ENCODE measurements around the gene KRTAP2-2. TPM values are rescaled to one million over a fixed set of nuclear protein-coding genes. Genes with fewer than 3 reads are reported as not detected.
"Not testable (repeated sequence)": the region's sequence is repeated elsewhere in the genome, so short reads cannot be mapped to it uniquely, and the experiment has no call there.

Gene KRTAP2-2
- not detected for polyA plus RNA-seq (ENCODE audit: insufficient read length)
- long read RNA-seq, donor 1 = 0 reads
- long read RNA-seq, donor 2 = 0 reads
- long read RNA-seq, donor 3 = 0 reads
- long read RNA-seq, donor 4 = 0 reads
- long read RNA-seq, donor 5 = 0 reads
- long read RNA-seq, donor 6 = 0 reads
- long read RNA-seq, donor 7 = 0 reads
- long read RNA-seq, donor 8 = 0 reads

- DNase-seq = not testable (repeated sequence)
These were observed at the start of gene KRTAP2-2 for GRCh38 chr17:41055130-41055529. Gene KRTAP2-2, minus strand, starts transcription at chr17:41055230. Its CDS starts 19 bp downstream, at chr17:41055211.

GRCh38 chr17:41104386-41105038 lies 49.5 kb upstream of the KRTAP2-2 start:
- DNase-seq = not testable (repeated sequence)

GRCh38 chr17:41103896-41104295 lies 48.9 kb upstream of the KRTAP2-2 start:
- DNase-seq = no peak

- DNase-seq = no peak
These were observed 46.7 kb upstream of the KRTAP2-2 start, which contains the start of gene KRTAP4-16 for GRCh38 chr17:41101586-41102259. Gene KRTAP4-16, minus strand, starts transcription at chr17:41102209. Its CDS starts 0 bp downstream, at chr17:41102209.

- not testable (repeated sequence) for DNase-seq
These were observed 44.9 kb upstream of the KRTAP2-2 start for GRCh38 chr17:41099682-41100480.

GRCh38 chr17:41098481-41098880 lies 43.5 kb upstream of the KRTAP2-2 start:
- DNase-seq = no peak

- DNase-seq = no peak
These were observed 43.0 kb upstream of the KRTAP2-2 start, which contains the start of gene KRTAP4-8 for GRCh38 chr17:41098042-41098441. Gene KRTAP4-8, minus strand, starts transcription at chr17:41098142. Its CDS starts 58 bp downstream, at chr17:41098084.

- no peak for DNase-seq
These were observed 41.0 kb upstream of the KRTAP2-2 start for GRCh38 chr17:41096055-41096454.

- not testable (repeated sequence) for DNase-seq
These were observed 33.8 kb upstream of the KRTAP2-2 start for GRCh38 chr17:41088760-41089352.

GRCh38 chr17:41084100-41084856 lies 29.2 kb upstream of the KRTAP2-2 start, which contains the start of gene KRTAP4-7:
Gene KRTAP4-7, plus strand, starts transcription at chr17:41084150. Its CDS starts 57 bp downstream, at chr17:41084207.
- DNase-seq = not testable (repeated sequence)

- not testable (repeated sequence) for DNase-seq
These were observed 28.4 kb upstream of the KRTAP2-2 start for GRCh38 chr17:41083427-41083826.

GRCh38 chr17:41082626-41083025 lies 27.6 kb upstream of the KRTAP2-2 start:
- DNase-seq = no peak

- no peak for DNase-seq
These were observed 21.8 kb upstream of the KRTAP2-2 start for GRCh38 chr17:41076788-41077187.

GRCh38 chr17:41073676-41074075 lies 18.6 kb upstream of the KRTAP2-2 start:
- DNase-seq = no peak

- no peak for DNase-seq
These were observed 16.8 kb upstream of the KRTAP2-2 start for GRCh38 chr17:41071606-41072360.

- DNase-seq = no peak
These were observed 14.0 kb upstream of the KRTAP2-2 start for GRCh38 chr17:41069031-41069430.

- no peak for DNase-seq
These were observed 12.3 kb upstream of the KRTAP2-2 start for GRCh38 chr17:41067281-41067680.

GRCh38 chr17:41065829-41066624 lies 11.0 kb upstream of the KRTAP2-2 start, which contains the start of gene KRTAP2-4:
Gene KRTAP2-4, minus strand, starts transcription at chr17:41065879. Its CDS starts 34 bp downstream, at chr17:41065845.
- no peak for DNase-seq
